ENCODE data around the gene C1orf115.

Gene C1orf115

DNA sequence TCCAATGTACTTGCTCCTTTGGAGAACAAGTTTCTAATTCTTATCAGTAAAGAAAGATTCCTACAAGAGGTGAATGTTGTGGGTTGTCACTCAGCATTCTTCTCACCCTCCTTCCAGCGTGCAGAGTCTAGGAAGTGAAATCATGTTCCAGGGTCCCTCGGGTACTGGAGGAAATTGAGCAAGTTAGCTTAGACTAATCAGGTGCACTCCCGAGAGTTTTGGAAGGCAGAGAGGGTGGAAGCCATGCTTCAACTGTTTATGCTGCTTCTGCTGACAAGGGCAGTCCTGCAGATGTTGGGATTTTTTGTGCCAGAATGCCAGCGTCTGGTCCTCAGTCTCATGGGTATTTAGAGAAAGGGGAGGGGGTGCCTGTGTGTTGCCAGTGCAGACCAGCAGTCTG is 5.3 kb upstream of the C1orf115 start:
- Mint-ChIP-seq H3K36me3 (no peaks in the 10 kb centered on the region), H3K27me3 (peaks cover 3% of the 10 kb centered on the region), H3K9me3 (ENCODE audit: low read depth) (no peaks in the 10 kb centered on the region), H3K27ac (no peak overlapping the region), H3K4me1 (ENCODE audit: low read depth) (peaks cover 4% of the 10 kb centered on the region), H3K4me3 (no peak overlapping the region)

DNA sequence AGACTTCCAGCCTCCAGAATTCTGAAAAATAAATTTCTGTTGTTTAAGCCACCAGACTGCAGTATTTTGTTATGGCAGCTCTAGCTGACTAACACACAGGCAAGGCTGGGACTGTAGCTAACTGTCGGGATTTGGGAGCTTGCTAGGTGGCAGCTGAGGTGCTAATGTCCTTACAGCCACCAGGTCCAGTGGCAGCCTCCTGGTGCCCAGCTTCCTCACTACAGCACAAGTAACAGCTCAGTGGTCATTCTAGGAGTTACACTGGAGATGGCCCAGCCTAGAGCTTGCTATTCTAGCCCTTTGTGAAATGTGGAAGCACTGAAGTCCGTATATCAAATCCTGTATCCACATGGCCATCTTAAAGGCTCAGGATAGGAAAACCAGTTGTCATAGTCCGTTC is 4.3 kb upstream of the C1orf115 start:
- Mint-ChIP-seq H3K27me3 (peaks cover 4% of the 10 kb centered on the region), H3K9me3 (ENCODE audit: low read depth) (no peaks in the 10 kb centered on the region), H3K27ac (no peak overlapping the region), H3K4me3 (no peak overlapping the region), H3K4me1 (ENCODE audit: low read depth) (peaks cover 8% of the 10 kb centered on the region), H3K36me3 (no peaks in the 10 kb centered on the region)

DNA sequence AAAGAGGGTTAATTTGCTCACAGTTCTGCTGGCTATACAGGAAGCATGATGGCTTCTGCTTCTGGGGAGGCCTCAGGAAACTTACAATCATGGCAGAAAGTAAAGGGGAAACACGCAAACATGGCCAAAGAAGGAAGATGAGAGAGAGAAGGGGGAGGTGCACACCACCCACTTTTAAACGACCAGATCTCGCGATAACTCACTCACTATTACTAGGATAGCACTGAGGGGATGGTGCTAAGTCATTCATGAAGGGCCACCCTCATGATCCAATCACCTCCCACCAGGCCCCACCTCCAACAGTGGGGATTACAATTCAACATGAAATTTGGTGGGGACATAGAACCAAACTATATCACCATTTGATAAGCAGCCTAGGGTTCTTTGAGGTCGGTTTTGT is 2.4 kb upstream of the C1orf115 start:
- Mint-ChIP-seq H3K9me3 (ENCODE audit: low read depth) (no peaks in the 10 kb centered on the region), H3K27me3 (peaks cover 4% of the 10 kb centered on the region), H3K36me3 (no peaks in the 10 kb centered on the region), H3K4me3 (no peak overlapping the region), H3K4me1 (ENCODE audit: low read depth) (peaks cover 8% of the 10 kb centered on the region), H3K27ac (no peak overlapping the region)

DNA sequence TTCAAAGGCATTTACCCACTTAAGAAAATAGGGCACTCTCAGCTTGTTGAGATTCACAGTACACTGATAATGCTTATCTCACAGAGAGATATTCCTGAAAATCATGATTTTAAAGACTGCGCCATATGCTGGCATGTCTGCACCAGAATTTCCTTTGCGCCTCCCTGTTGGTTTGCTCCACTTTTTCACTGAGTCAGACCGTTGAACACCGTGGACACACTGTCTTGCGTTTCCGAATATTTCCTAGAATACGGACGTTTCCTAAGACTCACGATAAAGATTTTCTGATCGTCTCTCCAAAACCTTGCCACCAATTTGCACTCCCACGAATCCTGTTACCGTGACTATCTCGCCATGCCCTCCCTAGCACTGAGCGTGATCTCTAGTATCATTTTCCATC is 497 bp upstream of the C1orf115 start:
- no peaks in the 10 kb centered on the region for H3K36me3 Mint-ChIP-seq
- H3K27ac Mint-ChIP-seq: no peak overlapping the region

DNA sequence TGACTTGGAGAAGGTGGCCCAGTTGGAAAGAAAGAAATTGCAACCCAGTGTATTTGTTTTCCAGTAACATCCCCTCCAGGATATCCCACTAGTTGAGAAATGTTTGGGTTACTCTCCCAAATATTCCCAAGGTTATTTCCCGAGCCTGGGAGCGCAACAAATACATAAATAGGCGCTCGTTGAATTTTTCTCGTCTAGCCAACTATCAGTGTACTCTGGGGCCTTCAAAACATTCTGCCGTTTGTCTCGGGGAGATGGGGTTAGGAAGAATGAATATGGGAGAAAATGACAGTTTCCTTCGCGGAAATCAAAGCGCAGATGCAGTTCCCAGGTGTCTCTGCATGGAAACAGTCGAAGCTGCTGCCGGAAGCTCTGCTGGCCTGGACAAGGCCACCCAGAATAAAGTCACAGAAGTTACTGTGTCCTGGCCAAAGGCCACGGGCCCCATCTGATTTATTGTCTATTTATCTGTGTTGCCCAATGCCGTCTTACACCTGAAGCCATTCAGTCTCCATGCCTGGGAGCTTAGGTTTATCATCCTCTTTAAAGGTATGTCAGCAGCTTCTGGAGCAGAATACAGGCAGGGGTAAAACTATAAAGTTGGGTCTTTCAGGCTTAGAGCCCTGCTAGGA is 1.0 kb downstream of the C1orf115 start:
- H3K36me3 Mint-ChIP-seq: no peaks in the 10 kb centered on the region
- no peak overlapping the region for H3K27ac Mint-ChIP-seq
- peaks cover 5% of the 10 kb centered on the region for H3K27me3 Mint-ChIP-seq
- no peaks in the 10 kb centered on the region for H3K9me3 Mint-ChIP-seq (ENCODE audit: low read depth)
- peak overlapping the region; percentile 68 for H3K4me3 Mint-ChIP-seq
- H3K4me1 Mint-ChIP-seq (ENCODE audit: low read depth): peaks cover 8% of the 10 kb centered on the region

More for the DNA sequence above, 497 bp upstream of the C1orf115 start:
- peaks cover 5% of the 10 kb centered on the region for H3K27me3 Mint-ChIP-seq
- H3K4me3 Mint-ChIP-seq: peak overlapping the region; percentile 81
- no peaks in the 10 kb centered on the region for H3K9me3 Mint-ChIP-seq (ENCODE audit: low read depth)
- H3K4me1 Mint-ChIP-seq (ENCODE audit: low read depth): peaks cover 8% of the 10 kb centered on the region

DNA sequence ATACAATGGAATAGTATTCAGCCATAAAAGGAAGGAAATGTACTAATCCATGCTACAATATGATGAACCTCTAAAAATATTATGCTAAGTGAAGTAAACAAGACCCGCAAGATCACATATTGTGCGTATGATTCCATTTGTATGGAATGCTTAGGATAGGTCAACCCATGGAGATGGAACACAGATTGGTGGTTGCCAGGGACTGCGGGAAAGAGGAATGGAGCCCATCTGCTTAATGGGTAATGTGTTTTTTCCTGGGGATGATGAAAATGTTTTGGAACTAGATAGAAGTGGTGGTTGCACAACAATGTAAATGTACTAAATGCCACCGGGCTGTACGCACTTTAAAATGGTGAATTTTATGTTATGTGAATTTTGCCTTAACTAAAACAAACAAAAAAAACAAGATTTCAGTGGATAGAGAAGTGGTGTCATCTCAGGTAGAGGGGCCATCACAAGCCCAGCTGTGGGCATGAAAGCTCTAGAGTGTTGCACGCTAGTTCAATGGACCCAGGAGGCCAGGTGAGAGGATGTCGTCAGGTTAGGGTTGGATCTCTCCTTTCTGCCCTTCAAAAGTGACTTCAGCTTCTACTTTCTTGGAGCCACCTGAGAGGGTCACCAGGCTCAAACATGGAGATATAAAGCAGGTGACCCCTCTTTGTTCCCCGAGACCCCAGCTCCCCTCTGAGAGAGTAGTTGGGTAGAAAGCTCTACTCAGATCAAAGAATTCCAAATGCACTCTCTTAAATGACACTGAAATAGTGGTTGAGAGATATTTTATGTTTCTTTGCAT is 2.5 kb downstream of the C1orf115 start:
- Mint-ChIP-seq H3K9me3 (ENCODE audit: low read depth) (no peaks in the 10 kb centered on the region), H3K27me3 (peaks cover 5% of the 10 kb centered on the region), H3K36me3 (no peaks in the 10 kb centered on the region), H3K4me3 (no peak overlapping the region), H3K4me1 (ENCODE audit: low read depth) (peaks cover 8% of the 10 kb centered on the region), H3K27ac (no peak overlapping the region)

DNA sequence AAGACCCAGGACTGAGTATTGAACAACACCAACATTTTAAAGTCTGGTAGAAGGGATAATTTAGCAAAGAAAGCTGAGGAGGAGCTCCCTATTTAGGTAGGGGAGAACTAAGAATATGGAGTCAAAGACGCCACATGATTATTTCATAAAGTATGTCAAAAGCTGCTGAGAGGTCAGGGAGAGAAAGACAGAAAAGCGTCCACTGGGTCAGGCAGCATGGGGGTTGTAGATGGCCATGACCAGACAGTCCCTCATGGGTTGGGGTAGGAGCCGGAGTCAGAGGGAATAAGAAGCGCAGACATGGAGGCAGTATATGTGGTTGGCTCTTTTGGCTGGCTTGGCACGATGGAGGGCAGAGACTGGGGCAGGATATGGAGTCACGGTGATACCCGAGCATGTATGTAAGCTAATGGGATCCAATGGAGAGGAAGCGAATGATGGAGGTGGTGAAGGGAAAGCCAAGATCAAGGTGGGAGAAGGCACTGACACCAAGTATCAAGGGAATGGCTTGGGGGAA is 4.8 kb downstream of the C1orf115 start:
- no peak overlapping the region for H3K27ac Mint-ChIP-seq
- no peaks in the 10 kb centered on the region for H3K9me3 Mint-ChIP-seq (ENCODE audit: low read depth)
- H3K36me3 Mint-ChIP-seq: no peaks in the 10 kb centered on the region
- no peak overlapping the region for H3K4me3 Mint-ChIP-seq
- H3K27me3 Mint-ChIP-seq: peaks cover 2% of the 10 kb centered on the region
- peaks cover 5% of the 10 kb centered on the region for H3K4me1 Mint-ChIP-seq (ENCODE audit: low read depth)

DNA sequence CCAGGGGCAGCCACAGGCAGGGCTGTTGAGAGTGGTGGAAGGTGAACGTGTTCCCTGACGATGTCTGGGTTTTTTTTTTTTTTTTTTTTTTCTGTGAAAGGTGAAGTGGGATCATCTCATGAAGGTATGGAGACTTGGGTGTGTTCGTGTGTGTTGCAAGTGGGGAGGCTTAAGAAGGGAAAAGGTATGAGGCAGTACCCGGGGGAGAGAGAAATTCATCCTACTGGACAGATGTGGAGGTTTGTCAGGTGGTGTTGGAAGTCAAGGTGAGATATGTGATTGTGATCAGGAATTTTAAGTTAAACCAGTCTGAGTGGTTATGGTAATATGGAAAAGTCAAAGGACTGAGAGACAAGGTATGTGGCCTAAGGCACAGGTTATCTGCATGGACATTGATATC is 5.3 kb downstream of the C1orf115 start:
- H3K27me3 Mint-ChIP-seq: peaks cover 1% of the 10 kb centered on the region
- H3K4me1 Mint-ChIP-seq (ENCODE audit: low read depth): peaks cover 2% of the 10 kb centered on the region
- no peak overlapping the region for H3K27ac Mint-ChIP-seq
- H3K4me3 Mint-ChIP-seq: no peak overlapping the region
- no peaks in the 10 kb centered on the region for H3K9me3 Mint-ChIP-seq (ENCODE audit: low read depth)
- H3K36me3 Mint-ChIP-seq: no peaks in the 10 kb centered on the region

DNA sequence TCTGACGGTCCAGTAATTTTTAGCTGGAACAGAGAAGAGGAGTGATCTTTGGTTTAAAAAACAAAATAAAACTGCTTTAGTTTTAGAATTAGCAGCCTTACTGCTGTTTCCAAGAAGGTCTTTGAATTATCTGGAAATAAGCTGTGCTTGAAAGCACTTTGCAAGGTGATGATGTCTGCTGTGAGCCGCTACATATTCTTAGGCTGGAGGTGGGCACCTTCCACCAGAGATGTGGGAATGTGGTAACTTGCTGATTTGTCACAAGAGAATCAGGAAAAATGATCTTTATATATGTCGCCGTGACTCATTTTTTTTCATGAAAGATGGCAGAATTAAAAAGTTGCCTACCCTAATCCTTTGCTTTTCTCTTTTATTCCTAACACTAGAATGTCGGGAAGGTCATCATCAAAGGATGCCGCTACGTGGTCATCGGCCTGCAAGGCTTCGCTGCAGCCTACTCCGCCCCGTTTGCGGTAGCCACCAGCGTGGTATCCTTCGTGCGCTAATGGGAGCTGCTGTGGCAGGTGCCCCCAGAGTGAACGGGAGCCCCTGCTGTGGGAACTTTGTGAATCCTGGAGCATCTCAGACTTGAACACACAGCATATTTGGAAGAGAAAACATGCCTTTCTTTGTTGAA is 6.2 kb downstream of the C1orf115 start:
- H3K4me3 Mint-ChIP-seq: no peak overlapping the region
- H3K9me3 Mint-ChIP-seq (ENCODE audit: low read depth): no peaks in the 10 kb centered on the region
- H3K27ac Mint-ChIP-seq: no peak overlapping the region
- H3K4me1 Mint-ChIP-seq (ENCODE audit: low read depth): no peaks in the 10 kb centered on the region
- no peaks in the 10 kb centered on the region for H3K36me3 Mint-ChIP-seq
- H3K27me3 Mint-ChIP-seq: peaks cover 1% of the 10 kb centered on the region

DNA sequence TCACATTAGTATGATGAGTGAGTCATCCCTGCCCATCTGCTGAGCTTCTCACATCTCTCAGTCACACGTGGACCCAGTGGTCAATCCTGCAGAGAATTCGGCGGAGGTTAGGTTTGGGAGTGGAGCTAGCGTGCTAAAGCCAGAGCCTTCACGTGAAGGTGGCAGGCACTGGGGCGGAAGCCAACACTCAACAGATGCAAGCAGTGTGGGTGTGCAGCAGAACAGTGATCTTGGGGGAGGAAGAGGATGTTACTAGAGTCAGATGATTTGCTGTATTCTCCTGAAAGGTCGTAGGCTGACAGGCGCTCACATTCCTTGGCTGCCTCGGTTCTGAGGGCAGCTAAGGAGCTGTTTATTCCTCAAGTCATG is 6.7 kb downstream of the C1orf115 start:
- Mint-ChIP-seq H3K27ac (no peak overlapping the region), H3K36me3 (no peaks in the 10 kb centered on the region), H3K4me1 (ENCODE audit: low read depth) (no peaks in the 10 kb centered on the region), H3K9me3 (ENCODE audit: low read depth) (no peaks in the 10 kb centered on the region), H3K4me3 (no peak overlapping the region), H3K27me3 (peaks cover 1% of the 10 kb centered on the region)

DNA sequence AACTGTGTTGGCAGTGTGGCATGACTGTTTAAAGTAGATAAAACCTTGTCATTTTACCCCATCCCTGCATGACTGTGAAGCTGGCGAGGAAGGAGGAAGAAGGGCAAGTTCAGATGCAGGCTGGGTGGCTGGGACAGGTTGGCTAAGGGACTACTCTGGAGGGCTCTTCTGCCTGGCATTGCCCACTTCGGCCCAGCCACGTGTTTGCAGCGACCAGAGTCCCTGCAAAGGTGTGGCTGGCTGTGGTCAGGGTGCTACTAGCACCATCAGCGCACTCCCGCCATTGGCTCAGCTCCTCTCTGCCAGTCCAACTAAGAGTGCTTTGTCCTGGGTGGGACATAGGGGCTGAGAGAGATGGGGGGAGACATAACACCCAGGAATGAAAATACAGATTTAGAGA is 7.2 kb downstream of the C1orf115 start:
- H3K27me3 Mint-ChIP-seq: peaks cover 1% of the 10 kb centered on the region
- no peaks in the 10 kb centered on the region for H3K4me1 Mint-ChIP-seq (ENCODE audit: low read depth)
- H3K27ac Mint-ChIP-seq: no peak overlapping the region
- no peaks in the 10 kb centered on the region for H3K9me3 Mint-ChIP-seq (ENCODE audit: low read depth)
- H3K36me3 Mint-ChIP-seq: no peaks in the 10 kb centered on the region
- H3K4me3 Mint-ChIP-seq: no peak overlapping the region

DNA sequence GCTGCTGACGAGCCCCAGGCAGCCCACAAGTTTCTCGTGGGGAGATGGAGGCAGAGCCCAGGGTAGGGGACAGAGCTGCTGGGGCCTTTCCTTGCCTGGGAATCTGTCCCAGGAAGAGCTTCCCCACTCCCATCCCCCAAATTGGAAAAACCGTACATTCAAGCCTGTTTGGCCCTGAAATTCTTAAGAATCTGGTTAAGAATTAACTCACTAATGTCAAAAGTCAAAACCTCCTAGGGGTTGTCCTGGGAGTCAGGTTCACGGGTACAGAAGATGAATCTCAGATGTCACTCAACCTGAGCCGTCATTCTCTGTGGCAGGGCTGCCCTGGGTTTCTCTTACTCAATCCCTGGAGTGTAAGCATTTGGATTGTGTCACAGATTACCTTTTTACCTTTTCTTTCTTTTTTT is 8.4 kb downstream of the C1orf115 start:
- no peaks in the 10 kb centered on the region for H3K36me3 Mint-ChIP-seq
- no peak overlapping the region for H3K27ac Mint-ChIP-seq
- no peaks in the 10 kb centered on the region for H3K9me3 Mint-ChIP-seq (ENCODE audit: low read depth)
- H3K4me3 Mint-ChIP-seq: no peak overlapping the region
- no peaks in the 10 kb centered on the region for H3K4me1 Mint-ChIP-seq (ENCODE audit: low read depth)
- H3K27me3 Mint-ChIP-seq: no peaks in the 10 kb centered on the region

DNA sequence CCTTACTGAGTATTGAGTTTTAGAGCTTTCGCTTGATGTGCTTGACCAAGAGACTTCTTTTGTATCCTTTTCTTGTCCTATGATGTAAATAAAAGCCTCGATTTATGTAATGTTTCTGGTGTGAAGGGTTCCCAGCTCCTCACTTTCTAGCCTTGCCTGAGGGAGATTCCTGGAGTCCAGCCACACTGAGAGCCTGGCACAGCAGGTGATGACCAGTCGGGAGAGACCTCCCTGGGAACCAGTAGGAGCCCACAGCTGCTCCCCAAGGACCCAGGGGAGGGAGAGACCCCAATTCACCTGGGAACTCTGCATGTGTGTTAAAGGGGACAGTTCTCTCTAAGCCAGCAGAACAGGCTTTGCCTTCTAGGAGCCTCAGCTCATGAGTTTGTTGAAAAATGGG is 8.9 kb downstream of the C1orf115 start:
- Mint-ChIP-seq H3K36me3 (no peaks in the 10 kb centered on the region), H3K27ac (no peak overlapping the region), H3K4me1 (ENCODE audit: low read depth) (no peaks in the 10 kb centered on the region), H3K27me3 (no peaks in the 10 kb centered on the region), H3K4me3 (no peak overlapping the region), H3K9me3 (ENCODE audit: low read depth) (no peaks in the 10 kb centered on the region)

DNA sequence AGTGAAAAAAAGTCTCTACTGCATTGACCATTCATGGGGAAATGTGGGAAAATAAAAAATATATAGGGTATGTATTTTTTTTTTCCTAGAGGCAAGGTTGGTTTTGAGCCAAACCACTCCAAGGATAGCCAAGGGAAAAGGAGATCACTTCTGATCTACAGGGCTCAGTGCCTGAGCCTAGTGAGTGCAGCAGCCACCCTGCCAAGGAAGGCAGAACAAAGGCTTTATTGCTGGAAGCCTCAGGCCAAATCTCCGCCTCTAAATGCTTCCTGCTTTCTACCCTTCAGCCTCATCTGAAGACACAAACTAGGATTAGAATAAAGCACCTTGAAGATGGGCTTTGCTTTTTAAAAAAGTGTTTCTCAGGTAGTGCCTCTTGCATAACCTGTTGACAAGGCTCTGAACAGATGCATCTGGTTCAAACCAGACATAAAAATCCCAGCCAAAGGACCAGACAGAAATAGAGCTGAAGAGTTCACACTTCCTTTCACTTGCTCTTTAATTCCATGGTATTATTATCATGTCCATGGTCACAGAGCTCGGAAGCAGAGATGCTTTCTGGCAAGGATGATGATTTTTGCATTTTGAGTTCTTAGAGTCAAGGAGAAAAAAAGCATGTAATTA is 10.5 kb downstream of the C1orf115 start:
- H3K4me3 Mint-ChIP-seq: no peak overlapping the region
- no peaks in the 10 kb centered on the region for H3K36me3 Mint-ChIP-seq
- H3K4me1 Mint-ChIP-seq (ENCODE audit: low read depth): no peaks in the 10 kb centered on the region
- H3K27me3 Mint-ChIP-seq: no peaks in the 10 kb centered on the region
- H3K9me3 Mint-ChIP-seq (ENCODE audit: low read depth): no peaks in the 10 kb centered on the region
- H3K27ac Mint-ChIP-seq: no peak overlapping the region

DNA sequence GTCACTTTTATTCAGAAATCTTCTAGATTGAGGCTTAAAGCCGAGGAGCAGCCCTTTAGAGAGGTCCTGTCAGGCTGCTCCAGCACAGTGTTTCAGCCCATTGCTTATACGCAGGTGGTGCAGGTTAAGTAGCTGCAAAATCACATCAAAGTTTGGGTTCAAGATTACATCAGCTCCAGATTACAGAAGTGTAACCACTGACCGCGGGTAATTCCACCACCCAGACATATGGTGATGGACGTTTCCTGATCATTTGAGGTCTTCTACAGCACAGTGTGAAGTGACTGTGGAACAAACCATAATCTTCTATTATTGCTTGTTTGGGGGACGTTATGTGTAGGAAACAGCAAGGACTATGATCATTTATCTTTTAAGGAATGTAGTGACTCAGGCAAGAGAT is 11.8 kb downstream of the C1orf115 start:
- no peaks in the 10 kb centered on the region for H3K27me3 Mint-ChIP-seq
- no peaks in the 10 kb centered on the region for H3K36me3 Mint-ChIP-seq
- no peak overlapping the region for H3K27ac Mint-ChIP-seq
- no peaks in the 10 kb centered on the region for H3K4me1 Mint-ChIP-seq (ENCODE audit: low read depth)
- no peak overlapping the region for H3K4me3 Mint-ChIP-seq
- H3K9me3 Mint-ChIP-seq (ENCODE audit: low read depth): no peaks in the 10 kb centered on the region

Data from activated naive CD8-positive, alpha-beta T cell (primary cell).